OCI-LY3 (cell line): ENCODE measurements around the gene PLPP7.

ENCODE experiments used
- H2AFZ ChIP-seq: fragments of 200-600, 300-600 bp; shearing (Covaris generic); 2 replicates; pipeline ENCODE4 v1.6.0; 2014; ENCODE audit warnings: antibody characterized with exemption, low read depth, low read length
- H3K27ac ChIP-seq: fragments of 200-600, 300-600 bp; sonication (generic); 2 replicates; pipeline ENCODE4 v1.5.1; 2014; ENCODE audit warnings: mild to moderate bottlenecking, low read length, moderate library complexity, mixed read lengths
- H3K27me3 ChIP-seq: fragments of 200-600, 300-600 bp; sonication (generic); 2 replicates; pipeline ENCODE4 v1.6.1; 2014; ENCODE audit warnings: low read depth, low read length, mixed read lengths
- H3K36me3 ChIP-seq: fragments of 200-600, 300-600 bp; sonication (generic); replicated peaks from 2 replicates; pipeline ENCODE3; 2014; ENCODE audit warnings: low read depth, low read length, mixed read lengths
- H3K4me1 ChIP-seq: fragments of 300-600, 200-600 bp; sonication (generic); 2 replicates; pipeline ENCODE4 v1.6.1; 2014; ENCODE audit warnings: low read length, mixed read lengths
- H3K4me2 ChIP-seq: fragments of 200-600, 300-600 bp; sonication (generic); 2 replicates; pipeline ENCODE4 v1.6.1; 2014; ENCODE audit warnings: low read length, mixed read lengths
- H3K4me3 ChIP-seq: fragments of 300-600, 200-600 bp; sonication (generic); 2 replicates; pipeline ENCODE4 v1.5.1; 2014; ENCODE audit warnings: antibody characterized with exemption, mild to moderate bottlenecking, low read length, moderate library complexity
- H3K79me2 ChIP-seq: fragments of 300-600, 200-600 bp; shearing (Covaris generic); 2 replicates; pipeline ENCODE4 v1.6.1; 2014; ENCODE audit warnings: mild to moderate bottlenecking, low read length, mixed read lengths
- H3K9ac ChIP-seq: fragments of 300-600, 200-600 bp; shearing (Covaris generic); 2 replicates; pipeline ENCODE4 v1.6.0; 2014; ENCODE audit warnings: mild to moderate bottlenecking, low read length, moderate library complexity
- H3K9me3 ChIP-seq: fragments of 200-600, 300-600 bp; shearing (Covaris generic); 2 replicates; pipeline ENCODE4 v1.6.1; 2014; ENCODE audit warnings: low read length, mixed read lengths; ENCODE audit not compliant: insufficient read depth
- H4K20me1 ChIP-seq: fragments of 200-600, 300-600 bp; sonication (generic); 2 replicates; pipeline ENCODE4 v1.6.1; 2016; ENCODE audit warnings: low read length, mixed read lengths; ENCODE audit not compliant: insufficient read depth
- CTCF ChIP-seq: fragments of 200-600, 300-600 bp; sonication (generic); IDR thresholded peaks from 2 replicates; pipeline ENCODE4 v1.5.1; 2014; ENCODE audit warnings: antibody characterized with exemption, low read length, low read depth
- EZH2phosphoT487 ChIP-seq: fragments of 200-600 bp; shearing (Covaris generic); IDR thresholded peaks from 2 replicates; pipeline ENCODE4 v1.6.1; 2018; ENCODE audit warnings: antibody characterized with exemption, mixed run types, low read depth

The PLPP7 gene

GRCh38 chr9:131274674-131275331 is 14.7 kb upstream of the PLPP7 start:
- H3K4me2 ChIP-seq: peak overlapping the region; percentile 97
- H3K4me1 ChIP-seq: peaks cover 55% of the 10 kb centered on the region
- H4K20me1 ChIP-seq: no peaks in the 10 kb centered on the region
- H2AFZ ChIP-seq: no peak overlapping the region; the same call in 1 of the 2 replicates
- 0 out of 2 replicates have a peak, but pooled peaks cover 2% of the 10 kb centered on the region for H3K27me3 ChIP-seq
- H3K9ac ChIP-seq: peak overlapping the region; percentile 97
- no peaks in the 10 kb centered on the region for H3K9me3 ChIP-seq
- H3K36me3 ChIP-seq: peaks cover 9% of the 10 kb centered on the region
- peak overlapping the region; percentile 85 for H3K4me3 ChIP-seq
- H3K27ac ChIP-seq: peak overlapping the region; percentile 86
- TF ChIP-seq EZH2phosphoT487 (no peak), CTCF (no peak)
- peaks cover 69% of the 10 kb centered on the region for H3K79me2 ChIP-seq

- Histone ChIP-seq H3K4me2 (peak overlapping the region; percentile 97), H3K79me2 (peaks cover 62% of the 10 kb centered on the region), H3K4me1 (peaks cover 49% of the 10 kb centered on the region)
Observed at GRCh38 chr9:131275332-131276093, 14.0 kb upstream of the PLPP7 start.

GRCh38 chr9:131276094-131276888 is 13.2 kb upstream of the PLPP7 start, which contains the start of gene FAM78A:
Gene FAM78A (minus strand): TSS chr9:131276510. CDS start chr9:131276179, 331 bp downstream.
- H3K9me3 ChIP-seq: no peaks in the 10 kb centered on the region
- H4K20me1 ChIP-seq: no peaks in the 10 kb centered on the region
- peaks cover 54% of the 10 kb centered on the region for H3K79me2 ChIP-seq
- peak within 1 kb of the TSS; percentile 86 for H3K27ac ChIP-seq
- peaks cover 7% of the 10 kb centered on the region for H3K36me3 ChIP-seq
- H3K4me2 ChIP-seq: peak within 1 kb of the TSS; percentile 97
- H3K4me3 ChIP-seq: peak within 1 kb of the TSS; percentile 85
- H2AFZ ChIP-seq: peak within 1 kb of the TSS; percentile 34; the same call in 1 of the 2 replicates
- TF ChIP-seq CTCF (no peak), EZH2phosphoT487 (no peak)
- peak within 1 kb of the TSS; percentile 97 for H3K9ac ChIP-seq
- peaks cover 41% of the 10 kb centered on the region for H3K4me1 ChIP-seq
- peaks cover 3% of the 10 kb centered on the region; the same call in 1 of the 2 replicates for H3K27me3 ChIP-seq

More at GRCh38 chr9:131275332-131276093, 14.0 kb upstream of the PLPP7 start:
- Histone ChIP-seq H3K9me3 (no peaks in the 10 kb centered on the region), H4K20me1 (no peaks in the 10 kb centered on the region), H3K9ac (peak overlapping the region; percentile 97), H3K27ac (peak overlapping the region; percentile 86), H3K27me3 (0 out of 2 replicates have a peak, but pooled peaks cover 3% of the 10 kb centered on the region), H3K4me3 (peak overlapping the region; percentile 85), H3K36me3 (peaks cover 9% of the 10 kb centered on the region), H2AFZ (no peak overlapping the region; the same call in 1 of the 2 replicates)
- TF ChIP-seq CTCF (peak; percentile 44), EZH2phosphoT487 (no peak)
